ENCODE measurements around the gene KRT38. TPM values are rescaled to one million over a fixed set of nuclear protein-coding genes. Genes with fewer than 3 reads are reported as not detected.

Gene KRT38
- total RNA-seq, 3 donors from 2014 or later (not counting 1 experiment from before 2014, with no cell fraction given): not detected

GRCh38 chr17:41474863-41475262 is 34.1 kb upstream of the KRT38 start:
- H3K36me3 Mint-ChIP-seq: no peaks in the 10 kb centered on the region
- Histone ChIP-seq H3K27ac (ENCODE audit: low read length) (no peak overlapping the region), H3K36me3 (ENCODE audit: control insufficient read depth, insufficient read depth, low read length) (no peaks in the 10 kb centered on the region), H3K4me3 (ENCODE audit: low read length) (no peak overlapping the region), H3K4me1 (ENCODE audit: control insufficient read depth, insufficient read depth, low read length) (no peaks in the 10 kb centered on the region), H3K9me3 (ENCODE audit: control insufficient read depth, insufficient read depth, low read length) (no peaks in the 10 kb centered on the region), H3K27me3 (ENCODE audit: control insufficient read depth, insufficient read depth, low read length) (peaks cover 2% of the 10 kb centered on the region)
- peaks cover 6 to 9% of the 10 kb centered on the region in 2 donors for H3K27me3 Mint-ChIP-seq (ENCODE audit: low read depth in 2 of 2)
- DNase-seq (no peak), ATAC-seq (no peak)
- H3K9me3 Mint-ChIP-seq: no peaks in the 10 kb centered on the region
- 85% methylated on average over 7 of the region's 8 CpGs for WGBS (ENCODE audit: insufficient coverage)
- intact Hi-C loops (cut with micrococcal nuclease): no loop called here
- H3K4me1 Mint-ChIP-seq: no peaks in the 10 kb centered on the region
- TF ChIP-seq CTCF (IDR thresholded peaks at IDR 0.05): no peak
- H3K4me3 Mint-ChIP-seq: no peak overlapping the region
- no peak overlapping the region for H3K27ac Mint-ChIP-seq

- Mint-ChIP-seq H3K27me3 (ENCODE audit: low read depth in 2 of 2) (peaks cover 15 to 29% of the 10 kb centered on the region in 2 donors), H3K36me3 (no peaks in the 10 kb centered on the region), H3K27ac (no peak overlapping the region), H3K9me3 (no peaks in the 10 kb centered on the region), H3K4me3 (no peak overlapping the region), H3K4me1 (no peaks in the 10 kb centered on the region)
- Histone ChIP-seq H3K4me1 (ENCODE audit: control insufficient read depth, insufficient read depth, low read length) (no peaks in the 10 kb centered on the region), H3K27ac (ENCODE audit: low read length) (no peak overlapping the region), H3K4me3 (ENCODE audit: low read length) (no peak overlapping the region), H3K9me3 (ENCODE audit: control insufficient read depth, insufficient read depth, low read length) (no peaks in the 10 kb centered on the region), H3K36me3 (ENCODE audit: control insufficient read depth, insufficient read depth, low read length) (no peaks in the 10 kb centered on the region), H3K27me3 (ENCODE audit: control insufficient read depth, insufficient read depth, low read length) (no peaks in the 10 kb centered on the region)
- ATAC-seq (no peak), DNase-seq (no peak)
- no peak for TF ChIP-seq CTCF (IDR thresholded peaks at IDR 0.05)
- intact Hi-C loops (cut with micrococcal nuclease): no loop called here
These were observed 27.6 kb upstream of the KRT38 start for GRCh38 chr17:41468346-41468745.

- peaks cover 15 to 29% of the 10 kb centered on the region in 2 donors for H3K27me3 Mint-ChIP-seq (ENCODE audit: low read depth in 2 of 2)
- no peaks in the 10 kb centered on the region for H3K4me1 Mint-ChIP-seq
- DNase-seq (no peak), ATAC-seq (no peak)
- TF ChIP-seq CTCF (IDR thresholded peaks at IDR 0.05): no peak
- 83% methylated on average over 4 of the region's 4 CpGs for WGBS (ENCODE audit: insufficient coverage)
- Histone ChIP-seq H3K27ac (ENCODE audit: low read length) (no peak overlapping the region), H3K9me3 (ENCODE audit: control insufficient read depth, insufficient read depth, low read length) (no peaks in the 10 kb centered on the region), H3K4me3 (ENCODE audit: low read length) (no peak overlapping the region), H3K4me1 (ENCODE audit: control insufficient read depth, insufficient read depth, low read length) (no peaks in the 10 kb centered on the region), H3K27me3 (ENCODE audit: control insufficient read depth, insufficient read depth, low read length) (no peaks in the 10 kb centered on the region), H3K36me3 (ENCODE audit: control insufficient read depth, insufficient read depth, low read length) (no peaks in the 10 kb centered on the region)
- H3K27ac Mint-ChIP-seq: no peak overlapping the region
- no peaks in the 10 kb centered on the region for H3K36me3 Mint-ChIP-seq
- intact Hi-C loops (cut with micrococcal nuclease): no loop called here
- no peaks in the 10 kb centered on the region for H3K9me3 Mint-ChIP-seq
- H3K4me3 Mint-ChIP-seq: no peak overlapping the region
These were observed 26.8 kb upstream of the KRT38 start for GRCh38 chr17:41467561-41467960.

- no peaks in the 10 kb centered on the region for H3K4me1 Mint-ChIP-seq
These were observed 26.2 kb upstream of the KRT38 start, which contains the start of gene KRT32 for GRCh38 chr17:41466988-41467387. Gene KRT32 (minus strand): TSS chr17:41467386. CDS start chr17:41467325, 61 bp downstream.

More at GRCh38 chr17:41466988-41467387, 26.2 kb upstream of the KRT38 start, which contains the start of gene KRT32:
- Histone ChIP-seq H3K27me3 (ENCODE audit: control insufficient read depth, insufficient read depth, low read length) (no peaks in the 10 kb centered on the region), H3K4me3 (ENCODE audit: low read length) (no peak within 1 kb of the TSS), H3K27ac (ENCODE audit: low read length) (no peak within 1 kb of the TSS), H3K36me3 (ENCODE audit: control insufficient read depth, insufficient read depth, low read length) (no peaks in the 10 kb centered on the region), H3K4me1 (ENCODE audit: control insufficient read depth, insufficient read depth, low read length) (no peaks in the 10 kb centered on the region), H3K9me3 (ENCODE audit: control insufficient read depth, insufficient read depth, low read length) (no peaks in the 10 kb centered on the region)
- TF ChIP-seq CTCF (IDR thresholded peaks at IDR 0.05): no peak
- DNase-seq (no peak), ATAC-seq (no peak)
- intact Hi-C loops (cut with micrococcal nuclease): no loop called here
- H3K27ac Mint-ChIP-seq: no peak within 1 kb of the TSS
- H3K4me3 Mint-ChIP-seq: no peak within 1 kb of the TSS
- peaks cover 15 to 28% of the 10 kb centered on the region in 2 donors for H3K27me3 Mint-ChIP-seq (ENCODE audit: low read depth in 2 of 2)
- WGBS (ENCODE audit: insufficient coverage): 91% methylated on average over 13 of the region's 14 CpGs
- no peaks in the 10 kb centered on the region for H3K36me3 Mint-ChIP-seq
- H3K9me3 Mint-ChIP-seq: no peaks in the 10 kb centered on the region

Measured in natural killer cell (primary cell).